ENCODE measurements around the gene PIAS2. TPM values are rescaled to one million over a fixed set of nuclear protein-coding genes. Genes with fewer than 3 reads are reported as not detected.

Gene PIAS2
- total and polyA plus RNA-seq, 9 of the 15 experiments (the other 6 are each of a cell fraction or from before 2014, with no cell fraction given), result 2.9 to 23.9 (median 12.0) TPM

GRCh38 chr18:46849007-46849406 is 68.3 kb downstream of the PIAS2 start:
- Histone ChIP-seq H4K20me1 (replicated peaks; ENCODE audit: control insufficient read depth, insufficient read depth, low read length) (no peaks in the 10 kb centered on the region; the same call in 1 of the 2 replicates), H3K4me1 (replicated peaks in 1 of 2; ENCODE audit: control insufficient read depth in 2 of 2, insufficient read depth in 2 of 2, low read length in 2 of 2) (no peaks in the 10 kb centered on the region), H3K9me1 (ENCODE audit: control insufficient read depth, insufficient read depth, low read length) (no peaks in the 10 kb centered on the region), H3K27ac (ENCODE audit: extremely low read depth, low read depth, low read length) (no peak overlapping the region), H3K27me3 (ENCODE audit: control insufficient read depth in 2 of 2, insufficient read depth in 2 of 2, low read length in 2 of 2) (no peaks in the 10 kb centered on the region), H3K36me3 (ENCODE audit: control insufficient read depth, insufficient read depth, low read length) (peaks cover 4% of the 10 kb centered on the region; the same call in 1 of the 3 replicates), H3K79me2 (ENCODE audit: control insufficient read depth, insufficient read depth, low read length) (no peaks in the 10 kb centered on the region), H3K4me3 (no peak overlapping the region), H3K4me2 (ENCODE audit: insufficient read depth, low read length) (no peak overlapping the region), H3K9ac (ENCODE audit: insufficient read depth in 1 of 2, low read depth in 2 of 2, low read length in 2 of 2) (no peak overlapping the region), H2AFZ (ENCODE audit: low read depth, low read length) (no peak overlapping the region), H3K9me3 (replicated peaks; ENCODE audit: control insufficient read depth, insufficient read depth, low read depth, low read length) (no peaks in the 10 kb centered on the region)
- no TSS peak for BruUV-seq (replicated peaks)
- CTCF ChIA-PET (ENCODE audit: low intra/inter-chr PET ratio), result no interaction called here
- TF ChIP-seq ZNF436 (CRISPR knock-in tag; IDR thresholded peaks at IDR 0.05), result no peak
- no peak for TF ChIP-seq CHAMP1 (IDR thresholded peaks at IDR 0.05)
- no peak for TF ChIP-seq KLF6 (CRISPR knock-in tag; IDR thresholded peaks at IDR 0.05; ENCODE audit: borderline replicate concordance)
- peak; percentile 52; the same call in 1 of the 2 replicates for TF ChIP-seq ZNF316 (IDR thresholded peaks at IDR 0.05)
- no peak for FAIRE-seq
- DNase-seq (ENCODE audit: extremely low read depth in 1 of 4, low spot score in 3 of 4), result no peak
- intact Hi-C loops (cut with micrococcal nuclease), result no loop called here
- POLR2A ChIA-PET, result no interaction called here
- in situ Hi-C loops (cut with MboI), result no loop called here
- ATAC-seq, result no peak

GRCh38 chr18:46843372-46843771 is 73.9 kb downstream of the PIAS2 start:
- Histone ChIP-seq H3K27ac (ENCODE audit: extremely low read depth, low read depth, low read length) (no peak overlapping the region), H3K36me3 (ENCODE audit: control insufficient read depth, insufficient read depth, low read length) (peaks cover 15% of the 10 kb centered on the region; the same call in 1 of the 3 replicates), H3K4me2 (ENCODE audit: insufficient read depth, low read length) (no peak overlapping the region), H3K9ac (ENCODE audit: insufficient read depth in 1 of 2, low read depth in 2 of 2, low read length in 2 of 2) (no peak overlapping the region), H3K79me2 (ENCODE audit: control insufficient read depth, insufficient read depth, low read length) (no peaks in the 10 kb centered on the region), H4K20me1 (replicated peaks; ENCODE audit: control insufficient read depth, insufficient read depth, low read length) (no peaks in the 10 kb centered on the region), H3K4me1 (replicated peaks in 1 of 2; ENCODE audit: control insufficient read depth in 2 of 2, insufficient read depth in 2 of 2, low read length in 2 of 2) (no peaks in the 10 kb centered on the region), H2AFZ (ENCODE audit: low read depth, low read length) (no peak overlapping the region), H3K9me3 (replicated peaks; ENCODE audit: control insufficient read depth, insufficient read depth, low read depth, low read length) (no peaks in the 10 kb centered on the region), H3K9me1 (ENCODE audit: control insufficient read depth, insufficient read depth, low read length) (no peaks in the 10 kb centered on the region), H3K27me3 (ENCODE audit: control insufficient read depth in 2 of 2, insufficient read depth in 2 of 2, low read length in 2 of 2) (no peaks in the 10 kb centered on the region), H3K4me3 (no peak overlapping the region)
- WGBS (ENCODE audit: insufficient coverage, low coverage, missing lambda C conversion rate), result 92% methylated on average over 1 of the region's 1 CpG
- no TSS peak for BruUV-seq (replicated peaks)
- intact Hi-C loops (cut with micrococcal nuclease) (no loop called here), in situ Hi-C loops (cut with MboI) (no loop called here)
- no peak for FAIRE-seq
- ATAC-seq, result no peak
- no peak for DNase-seq (ENCODE audit: extremely low read depth in 1 of 4, low spot score in 3 of 4)
- ChIA-PET CTCF (ENCODE audit: low intra/inter-chr PET ratio) (no interaction called here), POLR2A (no interaction called here)
- TF ChIP-seq RREB1 (CRISPR knock-in tag; IDR thresholded peaks at IDR 0.05), result no peak
- TF ChIP-seq MYBL2 (IDR thresholded peaks at IDR 0.05; ENCODE audit: low read depth), result no peak
- no peak for TF ChIP-seq MYBL2 (CRISPR knock-in tag; IDR thresholded peaks at IDR 0.05; ENCODE audit: borderline replicate concordance)
- TF ChIP-seq EWSR1 (IDR thresholded peaks at IDR 0.05; ENCODE audit: borderline replicate concordance, low read depth, partially characterized antibody), result no peak
